HL-60 (cell line): ENCODE results near the gene ZNF598.

ENCODE experiments used
- CTCF ChIP-seq: IDR thresholded peaks from one replicate; pipeline ENCODE4 v1.5.1; 2011; ENCODE audit warnings: low read length, control low read depth, inconsistent platforms; ENCODE audit not compliant: insufficient read depth
- GABPA ChIP-seq: IDR thresholded peaks from 2 replicates; pipeline ENCODE4 v1.6.1; 2012; ENCODE audit warnings: low read depth
- POLR2AphosphoS5 ChIP-seq: IDR thresholded peaks from 2 replicates; pipeline ENCODE4 v1.6.1; 2012; ENCODE audit warnings: low read depth
- SPI1 ChIP-seq: IDR thresholded peaks from 2 replicates; pipeline ENCODE4 v1.6.1; 2012; ENCODE audit warnings: low read depth, mild to moderate bottlenecking, borderline replicate concordance

- TF ChIP-seq CTCF (no peak), POLR2AphosphoS5 (no peak), SPI1 (no peak), GABPA (no peak)
These were observed 13.1 kb upstream of the ZNF598 start for GRCh38 chr16:2022723-2023091.
